Urinary bladder (tissue), 4 donors: Measurements from ENCODE around the gene ADAMTS17. TPM values are rescaled to one million over a fixed set of nuclear protein-coding genes. Genes with fewer than 3 reads are reported as not detected.

ENCODE experiments used
- DNase-seq: peaks from one replicate; pipeline ENCODE4 v3.0.0-alpha.2; 2015; ENCODE audit errors: extremely low spot score
- H3K27ac ChIP-seq: one replicate; pipeline ENCODE4 v1.5.1; 2013; ENCODE audit warnings: low read depth, mild to moderate bottlenecking, moderate library complexity
- H3K36me3 ChIP-seq: one replicate; pipeline ENCODE4 v1.6.1; 2013; ENCODE audit warnings: mild to moderate bottlenecking, moderate library complexity; ENCODE audit not compliant: insufficient read depth
- H3K4me1 ChIP-seq: one replicate; pipeline ENCODE4 v1.6.1; 2013; ENCODE audit warnings: mild to moderate bottlenecking, moderate library complexity; ENCODE audit not compliant: insufficient read depth
- H3K4me3 ChIP-seq: one replicate; pipeline ENCODE4 v1.5.1; 2013; ENCODE audit warnings: low read depth, low read length
- WGBS: extraction: QIAGEN DNeasy Blood & Tissue Kit; methylation state at CpG from one replicate; pipeline ENCODE4 v1.1.7; 2013; 5-methylcytosine and 5-hydroxymethylcytosine counted together
- polyA plus RNA-seq: library from polyadenylated mRNA; stranded (reverse); fragments of 200-250 nt; gene quantifications from one replicate; pipeline ENCODE4 v1.2.3, GENCODE V29; 2013
- total RNA-seq: library from RNA; depleted of rRNA; stranded (reverse); fragments of >200 nt; gene quantifications from one replicate; pipeline ENCODE4 v1.2.3, GENCODE V29; 2014
- donor health status: healthy with polysubstance abuse.
- donor health status: healthy.

The ADAMTS17 gene
- total and polyA plus RNA-seq, 2 donors: 2.8 to 10.7 TPM

DNA sequence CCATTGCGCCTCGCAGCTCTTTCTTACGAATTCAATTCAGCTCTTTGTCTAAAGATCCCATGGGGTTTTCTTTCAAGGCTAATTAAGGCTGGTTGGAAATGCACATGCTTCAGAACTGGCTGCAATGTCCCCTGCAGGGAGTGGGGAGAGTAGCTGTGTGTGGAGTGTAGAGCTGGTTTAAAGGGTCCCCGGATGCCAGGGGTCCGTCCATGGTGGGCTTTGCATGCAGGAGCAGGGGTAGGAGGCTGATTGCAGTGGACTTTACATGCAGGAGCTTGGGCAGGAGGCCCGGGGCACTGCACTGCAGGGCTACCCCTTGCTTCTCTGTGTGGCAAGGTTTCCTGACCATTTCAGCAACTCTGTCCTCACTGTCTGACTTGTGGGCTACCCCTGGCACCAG lies 346.9 kb downstream of the ADAMTS17 start:
- 82% methylated on average over 6 of the region's 6 CpGs for WGBS
- Histone ChIP-seq H3K36me3 (no peaks in the 10 kb centered on the region), H3K27ac (no peak overlapping the region), H3K4me1 (no peaks in the 10 kb centered on the region), H3K4me3 (no peak overlapping the region)
- DNase-seq: no peak

DNA sequence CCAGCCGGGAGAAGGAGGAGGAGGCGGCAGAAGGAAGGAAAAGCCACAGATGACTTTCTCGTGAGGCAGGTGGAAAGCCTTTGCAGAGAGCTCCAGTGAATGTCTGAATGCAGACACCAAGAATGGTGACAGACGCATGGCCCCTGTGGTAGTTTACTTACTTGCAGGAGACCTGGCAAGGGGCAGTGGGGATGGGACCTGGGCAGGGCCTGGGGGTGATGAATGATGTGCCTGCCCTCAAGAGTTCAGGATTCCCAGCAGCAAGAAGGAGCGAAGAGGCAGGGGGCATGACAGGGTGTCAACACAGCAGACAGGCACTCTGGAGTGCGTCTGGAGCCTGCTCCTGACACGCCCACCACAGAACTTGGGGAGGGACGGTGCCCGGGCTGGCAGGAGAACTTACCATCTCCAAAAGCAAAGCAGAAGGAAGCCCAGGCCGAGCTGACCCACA lies 348.1 kb downstream of the ADAMTS17 start:
- H3K4me1 ChIP-seq: no peaks in the 10 kb centered on the region
- no peak for DNase-seq
- H3K4me3 ChIP-seq: no peak overlapping the region
- H3K36me3 ChIP-seq: no peaks in the 10 kb centered on the region
- WGBS: 88% methylated on average over 10 of the region's 10 CpGs
- H3K27ac ChIP-seq: no peak overlapping the region

DNA sequence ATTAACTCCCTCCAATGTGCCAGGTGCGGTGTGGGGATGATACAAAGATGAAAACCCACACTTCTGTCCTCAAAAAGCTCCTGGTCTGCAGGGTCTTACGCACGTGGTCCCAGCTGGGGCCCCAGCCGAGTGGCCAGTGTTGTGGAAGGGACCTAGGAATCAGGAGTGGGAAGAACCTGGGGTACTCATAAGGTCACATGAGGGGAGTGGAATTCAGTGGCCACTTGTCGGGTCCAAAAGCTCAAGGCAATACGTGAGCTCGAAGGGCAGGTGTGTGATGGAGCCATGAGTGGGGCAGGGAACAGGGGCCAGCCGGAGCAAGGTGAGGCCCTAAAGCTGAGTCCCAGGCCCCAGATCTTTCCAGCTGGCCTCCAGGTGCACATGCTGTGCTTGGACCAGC lies 348.5 kb downstream of the ADAMTS17 start:
- no peak for DNase-seq
- Histone ChIP-seq H3K36me3 (no peaks in the 10 kb centered on the region), H3K27ac (no peak overlapping the region), H3K4me3 (no peak overlapping the region), H3K4me1 (no peaks in the 10 kb centered on the region)
- WGBS: 96% methylated on average over 8 of the region's 8 CpGs

DNA sequence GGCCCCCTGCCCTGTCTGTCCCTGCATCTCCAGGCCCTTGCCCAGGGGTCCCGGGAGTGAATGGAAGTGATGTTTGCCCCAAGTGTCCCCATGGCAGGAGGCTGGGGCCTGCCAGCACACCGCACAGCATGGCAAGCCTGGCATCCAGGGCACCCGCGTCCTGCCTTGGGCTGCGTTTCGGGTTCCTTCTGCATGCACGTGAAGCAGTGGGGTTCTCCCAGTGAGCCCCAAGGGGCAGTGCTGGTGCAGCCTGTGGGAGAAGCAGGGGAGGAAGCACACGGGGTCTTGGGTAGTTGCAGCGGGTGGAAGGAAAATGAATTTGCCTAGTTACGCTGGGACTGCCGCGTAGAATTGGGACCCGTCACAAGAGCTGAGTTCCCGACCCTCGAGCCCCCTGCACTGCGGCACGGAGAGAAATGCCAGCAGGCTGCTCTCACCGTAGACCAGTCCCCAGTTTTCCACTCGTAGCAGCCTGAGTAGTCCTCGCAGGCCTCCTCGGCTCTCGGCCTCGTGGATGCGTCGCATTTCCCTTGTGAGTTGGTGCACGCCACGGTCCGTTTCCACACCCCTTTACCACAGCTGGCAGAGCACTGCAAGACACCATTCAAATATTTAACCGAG lies 349.1 kb downstream of the ADAMTS17 start:
- WGBS: 95% methylated on average over 29 of the region's 29 CpGs
- DNase-seq: no peak
- no peak overlapping the region for H3K4me3 ChIP-seq

DNA sequence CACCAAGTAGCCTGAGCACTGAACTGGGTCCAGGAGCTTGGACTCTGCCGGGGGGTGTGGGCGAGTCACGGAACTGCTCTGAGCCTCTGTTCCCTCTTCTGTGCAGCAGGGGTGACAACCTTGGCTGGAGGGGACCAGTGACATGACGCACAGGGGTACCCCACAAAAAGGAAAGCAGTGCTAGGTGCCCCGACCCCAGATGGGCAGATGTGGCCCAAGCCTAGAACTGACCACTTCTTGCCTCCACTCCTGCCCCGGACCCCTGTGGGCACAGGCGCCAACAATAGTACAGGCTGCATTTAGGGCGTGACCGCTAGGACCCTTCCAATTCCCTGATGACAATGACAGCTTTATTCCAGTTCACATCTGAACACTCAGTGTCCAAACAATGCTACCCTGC lies 352.7 kb downstream of the ADAMTS17 start:
- Histone ChIP-seq H3K27ac (no peak overlapping the region), H3K4me3 (no peak overlapping the region), H3K36me3 (no peaks in the 10 kb centered on the region), H3K4me1 (no peaks in the 10 kb centered on the region)
- WGBS: 78% methylated on average over 9 of the region's 9 CpGs
- no peak for DNase-seq

More for the DNA sequence above, 349.1 kb downstream of the ADAMTS17 start:
- Histone ChIP-seq H3K36me3 (no peaks in the 10 kb centered on the region), H3K27ac (no peak overlapping the region), H3K4me1 (no peaks in the 10 kb centered on the region)

DNA sequence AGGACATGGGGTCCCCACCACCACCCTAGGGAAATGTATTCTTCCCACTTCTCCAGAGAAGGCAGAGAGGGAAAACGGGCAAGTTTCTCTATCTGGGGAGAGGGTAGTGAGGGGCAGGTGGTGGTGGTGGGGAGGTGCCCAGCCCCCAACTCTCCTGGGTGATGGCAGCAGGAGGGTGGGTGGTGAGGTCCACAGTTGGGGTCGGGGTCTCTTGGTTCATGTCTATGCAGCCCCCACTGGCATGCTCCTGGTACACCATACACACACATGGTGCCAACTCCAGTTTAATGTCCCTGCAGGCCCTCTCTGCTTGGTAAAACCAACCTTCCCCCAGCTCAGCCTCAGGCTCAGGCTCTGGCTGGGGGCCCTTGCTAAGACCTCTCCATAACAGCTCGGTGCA lies 354.1 kb downstream of the ADAMTS17 start:
- Histone ChIP-seq H3K36me3 (no peaks in the 10 kb centered on the region), H3K27ac (no peak overlapping the region), H3K4me1 (no peaks in the 10 kb centered on the region), H3K4me3 (no peak overlapping the region)
- DNase-seq: no peak
- 96% methylated on average over 3 of the region's 3 CpGs for WGBS

DNA sequence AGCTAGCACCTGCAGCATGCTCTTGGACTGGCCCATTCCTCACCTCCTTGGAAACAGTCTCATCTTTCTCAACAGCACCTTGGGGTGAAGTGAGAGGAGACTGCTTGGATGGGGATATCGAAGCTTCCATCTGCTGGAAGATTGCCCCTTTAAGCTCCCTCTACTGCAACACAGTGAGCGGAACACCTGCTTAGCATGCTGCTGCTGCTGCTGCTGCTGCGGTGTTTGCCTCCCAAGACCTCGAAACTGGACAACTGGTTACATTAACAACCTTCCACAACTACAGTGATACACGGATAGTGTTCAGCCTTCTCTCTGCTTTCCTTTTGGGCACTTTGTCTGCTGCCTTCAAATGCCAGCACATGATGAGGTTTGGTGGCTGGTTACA lies 354.7 kb downstream of the ADAMTS17 start:
- 85% methylated on average over 5 of the region's 5 CpGs for WGBS
- H3K36me3 ChIP-seq: no peaks in the 10 kb centered on the region
- H3K27ac ChIP-seq: no peak overlapping the region
- H3K4me1 ChIP-seq: no peaks in the 10 kb centered on the region
- no peak for DNase-seq
- no peak overlapping the region for H3K4me3 ChIP-seq

DNA sequence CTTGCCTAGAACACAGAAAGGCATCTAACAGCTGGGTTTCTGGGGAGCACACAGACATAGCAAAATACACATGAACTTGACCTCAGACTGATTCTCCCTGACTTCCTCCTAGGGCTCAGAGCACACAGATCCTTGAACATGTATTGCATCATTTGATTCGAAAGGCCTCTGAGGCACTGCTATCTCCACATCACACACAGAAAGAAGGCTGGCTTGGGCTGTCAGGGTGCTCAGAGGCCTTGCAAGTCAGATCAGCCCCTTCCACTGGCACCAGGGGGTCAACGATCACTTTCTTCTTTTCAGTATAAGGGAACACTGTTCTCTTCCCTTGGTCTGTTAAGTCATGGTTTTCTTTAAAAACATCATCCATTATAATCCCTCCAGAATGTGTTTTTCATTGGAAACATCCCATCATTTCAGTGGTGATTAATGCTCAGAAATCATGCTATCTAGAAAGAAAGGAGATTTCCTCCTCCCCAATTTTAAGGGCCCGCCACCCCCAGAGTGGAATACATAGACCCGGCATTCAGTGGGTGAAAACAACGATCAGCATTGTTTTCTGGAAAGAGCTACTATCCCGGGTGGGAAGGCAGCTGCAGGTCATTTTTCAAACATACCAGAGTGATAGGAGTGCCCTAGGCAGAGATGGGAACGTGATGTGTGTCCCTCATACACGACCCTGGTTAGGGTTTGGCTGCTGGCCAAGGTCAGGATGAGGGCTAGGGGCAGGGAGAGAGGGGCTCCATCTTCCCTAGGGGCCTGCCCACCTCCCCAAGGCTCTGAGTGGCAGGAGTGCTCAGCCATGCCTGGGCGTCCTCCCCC lies 355.3 kb downstream of the ADAMTS17 start:
- DNase-seq: no peak
- Histone ChIP-seq H3K27ac (no peak overlapping the region), H3K4me3 (no peak overlapping the region), H3K36me3 (no peaks in the 10 kb centered on the region), H3K4me1 (no peaks in the 10 kb centered on the region)
- WGBS: 70% methylated on average over 9 of the region's 9 CpGs

DNA sequence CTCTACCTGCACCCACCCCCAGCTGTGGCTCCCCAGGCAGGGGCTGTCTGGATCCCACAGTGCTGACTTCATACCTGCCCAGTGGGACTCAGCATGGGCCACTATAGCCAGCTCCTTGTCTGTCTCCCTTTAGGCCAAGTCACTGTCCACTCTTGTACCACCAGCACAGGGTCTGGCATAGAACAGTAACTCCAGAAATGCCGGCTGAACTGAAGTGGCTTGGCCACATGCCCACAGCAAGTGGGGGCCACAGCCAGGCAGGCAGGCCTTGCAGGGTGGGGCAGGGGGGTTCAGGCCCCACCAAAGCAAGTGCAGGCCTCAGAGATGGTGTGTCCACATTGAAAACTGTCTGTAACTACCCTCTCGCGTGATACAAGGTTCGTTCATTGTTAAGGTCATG lies 355.9 kb downstream of the ADAMTS17 start:
- no peak for DNase-seq
- 87% methylated on average over 4 of the region's 4 CpGs for whole genome bisulfite sequencing
- no peak overlapping the region for H3K4me3 ChIP-seq
- no peaks in the 10 kb centered on the region for H3K36me3 ChIP-seq
- no peak overlapping the region for H3K27ac ChIP-seq
- no peaks in the 10 kb centered on the region for H3K4me1 ChIP-seq

DNA sequence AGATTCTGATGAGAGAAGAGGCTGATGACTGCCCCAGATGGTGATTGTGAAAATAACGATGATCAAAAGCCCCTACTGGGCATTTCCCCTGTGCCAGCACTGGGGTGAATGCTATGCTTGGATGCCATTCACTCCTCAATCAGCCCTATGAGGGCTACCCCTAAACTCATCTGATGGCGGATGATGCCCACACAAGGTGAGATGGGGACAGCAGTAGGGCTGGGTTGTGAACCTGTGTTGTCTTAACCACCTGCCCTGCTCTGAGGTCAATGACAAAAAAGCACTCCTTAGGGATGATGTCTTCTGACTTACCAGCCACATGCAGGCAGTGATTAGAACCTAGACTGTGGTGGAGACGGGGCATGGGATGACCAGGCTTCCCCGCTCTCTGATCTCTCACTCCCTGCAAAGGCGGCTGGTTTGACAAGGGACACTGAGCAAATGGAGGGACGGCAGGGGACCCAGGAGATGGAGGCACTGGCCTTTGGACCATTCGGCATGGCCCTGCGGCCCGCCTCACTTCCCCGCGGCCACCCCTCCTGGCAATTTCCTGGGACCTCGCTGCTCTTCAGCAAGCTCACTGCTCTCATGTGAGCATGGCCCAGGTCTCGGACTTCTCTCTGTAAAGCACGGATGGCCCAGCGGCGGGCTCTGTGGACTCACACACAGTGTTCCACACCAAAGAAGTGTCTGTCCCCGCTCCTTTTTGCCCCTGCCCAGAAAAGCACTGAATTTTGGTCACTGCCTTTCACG lies 357.1 kb downstream of the ADAMTS17 start:
- H3K4me1 ChIP-seq: no peaks in the 10 kb centered on the region
- DNase-seq: no peak
- WGBS: 95% methylated on average over 18 of the region's 18 CpGs
- no peak overlapping the region for H3K4me3 ChIP-seq
- H3K36me3 ChIP-seq: no peaks in the 10 kb centered on the region
- no peak overlapping the region for H3K27ac ChIP-seq

DNA sequence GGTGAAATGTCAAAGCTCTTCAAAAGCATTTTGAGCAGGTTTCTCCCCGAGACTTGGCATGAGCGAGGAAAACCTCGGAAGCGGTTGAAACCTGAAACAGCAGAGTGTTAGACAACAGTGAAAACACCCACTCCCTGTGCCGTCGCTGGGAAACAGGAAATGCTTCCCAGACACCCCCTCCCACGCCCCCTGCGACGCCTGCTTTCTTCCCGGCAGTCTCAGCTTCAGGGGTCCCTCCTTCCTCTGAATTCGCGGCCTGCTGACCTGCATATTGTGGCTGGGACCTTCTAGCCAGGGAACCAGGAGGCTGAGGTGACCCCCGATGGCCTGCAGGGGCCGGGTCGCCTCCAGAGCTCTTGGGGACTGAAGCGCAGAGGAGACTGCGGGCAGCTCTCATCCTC lies 357.9 kb downstream of the ADAMTS17 start:
- H3K4me3 ChIP-seq: no peak overlapping the region
- DNase-seq: no peak
- H3K4me1 ChIP-seq: no peaks in the 10 kb centered on the region
- WGBS: 46% methylated on average over 17 of the region's 17 CpGs
- no peaks in the 10 kb centered on the region for H3K36me3 ChIP-seq
- H3K27ac ChIP-seq: no peak overlapping the region

DNA sequence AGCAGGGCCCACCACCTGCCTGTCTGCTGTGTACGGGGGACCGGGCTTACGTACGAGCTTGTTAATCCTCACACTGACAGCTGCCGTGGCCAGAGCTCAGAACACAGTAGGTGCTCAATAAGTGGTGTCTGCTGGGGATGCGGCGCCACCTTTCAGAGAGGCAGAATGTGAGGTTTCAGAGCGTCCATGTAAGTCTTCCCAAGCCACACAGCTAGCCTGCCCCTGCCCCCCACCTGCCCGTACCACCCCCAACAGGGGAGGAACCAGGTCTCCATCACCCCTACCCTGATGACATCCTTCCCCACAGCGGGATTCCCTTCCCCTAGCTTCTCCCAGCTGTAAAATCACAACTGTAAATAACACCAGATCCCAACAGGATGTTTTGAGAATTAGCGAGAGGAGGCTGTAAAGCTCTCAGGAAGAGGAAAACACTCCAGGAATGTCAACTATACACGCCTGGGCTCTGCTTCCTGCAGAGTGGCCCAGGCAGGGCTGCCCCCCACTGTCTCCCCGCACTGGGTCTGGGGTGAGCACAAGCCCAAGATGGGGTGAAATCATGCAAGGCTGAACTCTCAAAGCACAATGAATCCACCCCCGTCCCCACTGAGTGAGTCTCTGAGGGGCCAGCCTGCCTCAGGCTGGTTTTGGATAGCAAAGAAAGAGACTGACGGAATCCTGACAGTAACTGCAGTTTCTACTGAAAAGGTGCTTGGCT lies 358.4 kb downstream of the ADAMTS17 start:
- no peak overlapping the region for H3K4me3 ChIP-seq

DNA sequence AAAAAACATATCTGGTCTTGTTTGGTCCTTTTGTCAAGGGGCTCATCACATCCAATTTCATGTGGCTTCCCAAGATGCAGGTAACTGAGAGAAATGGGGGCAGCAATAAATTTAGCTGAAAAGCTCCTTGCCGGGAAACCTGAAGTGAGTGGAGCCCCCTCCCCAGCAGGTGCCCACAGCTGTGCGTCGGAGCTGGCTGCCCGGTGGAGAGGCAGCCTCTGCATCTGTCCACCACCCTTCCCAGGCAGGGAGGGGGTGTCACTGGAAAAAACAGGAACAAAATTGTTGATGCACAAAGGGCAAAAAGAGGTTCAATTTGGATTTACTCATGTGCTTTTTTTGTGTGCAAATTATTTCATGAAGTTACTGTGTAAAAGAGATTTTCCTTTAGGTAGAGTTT lies 359.1 kb downstream of the ADAMTS17 start:
- Histone ChIP-seq H3K4me1 (no peaks in the 10 kb centered on the region), H3K27ac (no peak overlapping the region), H3K4me3 (no peak overlapping the region), H3K36me3 (no peaks in the 10 kb centered on the region)
- WGBS: 71% methylated on average over 4 of the region's 4 CpGs
- DNase-seq: no peak

More for the DNA sequence above, 358.4 kb downstream of the ADAMTS17 start:
- Histone ChIP-seq H3K36me3 (no peaks in the 10 kb centered on the region), H3K27ac (no peak overlapping the region), H3K4me1 (no peaks in the 10 kb centered on the region)
- 50% methylated on average over 15 of the region's 15 CpGs for WGBS
- DNase-seq: no peak
